ENCODE results near the gene MYO5B.

- TF ChIP-seq CTCF (IDR thresholded peaks at IDR 0.05) (no peak), ZFX (IDR thresholded peaks at IDR 0.05; ENCODE audit: borderline replicate concordance) (no peak)
Measured at GRCh38 chr18:49819071-49819662, 375.8 kb downstream of the MYO5B start.

All from 22Rv1 (cell line).